Right lobe of liver (tissue), 6 donors: ENCODE measurements around the gene C11orf68. TPM values are rescaled to one million over a fixed set of nuclear protein-coding genes. Genes with fewer than 3 reads are reported as not detected.

Source experiments
- ATAC-seq, 4 donors: fragments of 200-7000 bp; cut with Tn5 transposase; one replicate each; pipeline ENCODE4 v1.9.1; 2020; ENCODE audit warnings: mild to moderate bottlenecking in 4 of 4, moderate library complexity in 4 of 4
- DNase-seq, 3 donors: peaks; one replicate each; pipeline ENCODE4 v3.0.0-alpha.2; 2020
- H3K27ac ChIP-seq, 3 donors: fragments of 200-600 bp; one replicate each; pipeline ENCODE4 v1.8.0; 2022
- H3K27me3 ChIP-seq, 2 donors: fragments of 200-600 bp; one replicate each; pipeline ENCODE4 v1.8.0; 2022
- H3K36me3 ChIP-seq, 4 donors: fragments of 200-600 bp; sonication (generic) in 1 of 4; one replicate each; pipeline versions ENCODE4 v1.5.1 to v1.8.0; 2017 to 2022; ENCODE audit warnings: control low read depth in 1 of 4
- H3K4me1 ChIP-seq, 4 donors: fragments of 200-600 bp; sonication (generic) in 1 of 4; one replicate each; pipeline versions ENCODE4 v1.5.1 to v1.8.0; 2017 to 2022; ENCODE audit warnings: control low read depth in 1 of 4
- H3K4me3 ChIP-seq, 3 donors: fragments of 200-600 bp; one replicate each; pipeline ENCODE4 v1.8.0; 2022
- H3K9me3 ChIP-seq, 4 donors: fragments of 200-600 bp; sonication (generic) in 1 of 4; one replicate each; pipeline versions ENCODE4 v1.5.1 to v1.8.0; 2017 to 2022; ENCODE audit warnings: control low read depth in 1 of 4
- CTCF ChIP-seq, 4 donors: fragments of 200-600 bp in 3 of 4; fragments of 450-650 bp in 1 of 4; IDR thresholded peaks; one replicate each; pipeline versions ENCODE4 v1.5.1 to v1.8.0; 2016 to 2022; ENCODE audit warnings: antibody characterized with exemption in 4 of 4, mild to moderate bottlenecking in 2 of 4
- POLR2A ChIP-seq: fragments of 450-650 bp; IDR thresholded peaks from one replicate; pipeline ENCODE4 v1.6.1; 2017; ENCODE audit warnings: antibody characterized with exemption, mild to moderate bottlenecking
- WGBS: methylation state at CpG from one replicate; pipeline ENCODE4 v1.1.6; 2018; ENCODE audit warnings: low coverage, low lambda C conversion rate; ENCODE audit not compliant: insufficient coverage; ENCODE audit errors: missing lambda C conversion rate; 5-methylcytosine and 5-hydroxymethylcytosine counted together
- intact Hi-C, 2 donors: fragments of 100-400 bp; cut with DNase I; formaldehyde crosslinking; loops; one replicate each; pipeline versions ENCODE4 v1.11.2 to v1.14.1; 2022
- total RNA-seq, 6 experiments: library from RNA; depleted of rRNA in 2 of 6; stranded (reverse); fragments of >200 nt in 2 of 6; fragmentation: NEBNext Ultra II Directional in 3 of 6; extraction: Animal tissue kit (Norgen Biotek cat#: 25700) in 3 of 6; gene quantifications; one replicate each; pipeline versions ENCODE4 v1.1.0 to v1.2.4, GENCODE V29; 2016 to 2023
- donor health status: DM: no; HTN: yes; CAD: no.
- donor health status: DM: no; HTN: no; CAD: no.
- donor health status: DM: no; HTN: no; CAD: no.
- donor health status: DM: no; HTN: yes; CAD: no.
- donor health status: DM: no; HTN: yes; CAD: no.

The C11orf68 gene
- total RNA-seq, 6 experiments from 2014 or later, result 6.5 to 14.0 (median 12.4) TPM

DNA sequence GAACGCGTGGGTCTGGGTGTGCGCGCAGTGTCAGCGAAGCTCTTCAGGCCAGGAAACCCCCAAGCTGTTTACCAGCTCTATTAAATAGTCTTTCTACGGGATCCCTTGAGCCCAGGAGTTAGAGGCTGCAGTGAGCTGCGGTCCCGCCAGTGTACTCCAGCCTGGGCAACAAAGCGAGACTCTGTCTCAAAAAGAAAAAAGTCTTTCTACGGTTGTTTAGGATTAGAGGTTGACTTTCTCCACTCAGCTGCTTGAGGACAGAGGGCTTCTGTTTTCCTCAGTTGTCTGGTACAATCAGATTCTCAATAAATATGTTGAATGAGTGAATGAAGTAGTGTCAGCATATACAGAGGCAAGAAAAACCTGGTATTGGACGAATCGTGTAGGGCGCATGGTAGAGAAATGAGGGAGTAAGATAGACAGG lies 43.3 kb upstream of the C11orf68 start:
- DNase-seq, result no peak
- Histone ChIP-seq H3K27ac (peak overlapping the region in 2 of 3 donors; percentile 58 to 59), H3K4me1 (peaks cover 0 to 20% (median 8%) of the 10 kb centered on the region in 4 donors), H3K36me3 (peaks cover 0 to 34% (median 15%) of the 10 kb centered on the region in 4 donors), H3K9me3 (no peaks in the 10 kb centered on the region), H3K27me3 (no peaks in the 10 kb centered on the region), H3K4me3 (peak overlapping the region; percentile 74 to 99 (median 97))
- no peak for TF ChIP-seq POLR2A
- TF ChIP-seq CTCF (IDR thresholded peaks at IDR 0.05), result no peak
- no peak for ATAC-seq
- intact Hi-C loops, result no loop called here
- 4% methylated on average over 13 of the region's 13 CpGs for WGBS

DNA sequence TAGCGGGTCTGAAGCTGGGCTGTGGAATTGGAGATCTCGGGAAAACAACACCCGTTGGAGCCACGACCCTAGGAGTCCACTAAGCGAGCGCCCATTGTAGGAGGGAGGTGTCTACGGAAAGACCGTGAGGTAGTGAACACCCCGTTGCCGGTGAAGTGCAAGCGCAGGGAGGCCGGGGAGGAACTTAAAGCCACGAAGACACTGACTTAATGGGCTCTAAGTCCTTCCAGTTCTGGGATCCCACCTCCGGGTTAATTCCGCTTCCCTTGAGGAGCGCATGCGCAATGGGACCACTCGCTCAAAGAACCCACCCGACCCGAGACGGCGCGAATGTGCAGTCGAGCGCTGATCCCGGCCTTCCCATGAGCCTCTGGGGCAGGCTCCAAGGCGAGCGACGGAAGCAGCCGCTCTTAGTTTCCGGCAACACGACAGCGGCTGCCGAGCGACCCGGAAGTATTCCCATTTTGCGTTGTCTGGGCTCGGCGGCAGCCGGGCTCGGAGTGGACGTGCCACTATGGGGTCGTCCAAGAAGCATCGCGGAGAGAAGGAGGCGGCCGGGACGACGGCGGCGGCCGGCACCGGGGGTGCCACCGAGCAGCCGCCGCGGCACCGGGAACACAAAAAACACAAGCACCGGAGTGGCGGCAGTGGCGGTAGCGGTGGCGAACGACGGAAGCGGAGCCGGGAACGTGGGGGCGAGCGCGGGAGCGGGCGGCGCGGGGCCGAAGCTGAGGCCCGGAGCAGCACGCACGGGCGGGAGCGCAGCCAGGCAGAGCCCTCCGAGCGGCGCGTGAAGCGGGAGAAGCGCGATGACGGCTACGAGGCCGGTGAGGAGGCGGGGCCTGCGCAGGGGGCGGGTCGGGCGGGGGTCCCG lies 42.6 kb upstream of the C11orf68 start, which contains the start of gene SART1:
TSS of gene SART1 (plus strand) at position 468 of the 874 bp plus-strand sequence. CDS start at position 515, 47 bp downstream.
- Histone ChIP-seq H3K36me3 (peaks cover 0 to 27% (median 9%) of the 10 kb centered on the region in 4 donors), H3K9me3 (no peaks in the 10 kb centered on the region), H3K27ac (peak within 1 kb of the TSS; percentile 58 to 78 (median 59)), H3K4me1 (peaks cover 0 to 20% (median 8%) of the 10 kb centered on the region in 4 donors), H3K27me3 (no peaks in the 10 kb centered on the region), H3K4me3 (peak within 1 kb of the TSS; percentile 74 to 99 (median 97))
- intact Hi-C loops, result no loop called here
- ATAC-seq (peak; percentile 94 to 98 (median 98)), DNase-seq (peak; percentile 98)
- TF ChIP-seq CTCF (IDR thresholded peaks at IDR 0.05), result peak in 1 of 4 donors; percentile 2
- TF ChIP-seq POLR2A, result peak; percentile 72
- 2% methylated on average over 25 of the region's 97 CpGs for WGBS

DNA sequence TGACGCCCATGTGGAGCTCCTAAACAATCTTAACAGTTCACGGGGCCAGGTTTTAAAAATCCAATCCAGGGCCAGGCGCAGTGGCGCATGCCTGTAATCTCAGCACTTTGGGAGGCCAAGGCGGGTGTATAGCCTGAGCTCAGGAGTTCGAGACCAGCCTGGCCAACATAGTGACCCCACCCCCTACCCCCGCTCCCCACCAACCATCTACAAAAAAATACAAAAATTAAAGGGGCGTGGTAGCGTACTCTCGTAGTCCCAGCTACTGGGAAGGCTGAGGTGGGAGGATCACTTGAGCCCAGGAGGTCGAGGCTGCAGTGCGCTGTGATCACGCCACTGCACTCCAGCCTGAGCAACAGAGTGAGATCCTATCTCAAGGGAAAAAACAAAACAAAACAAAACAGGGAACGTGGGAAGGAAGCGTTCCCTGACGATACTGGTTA lies 42.0 kb upstream of the C11orf68 start:
- Histone ChIP-seq H3K9me3 (no peaks in the 10 kb centered on the region), H3K27me3 (no peaks in the 10 kb centered on the region), H3K27ac (peak overlapping the region; percentile 58 to 78 (median 59)), H3K36me3 (peaks cover 0 to 21% (median 5%) of the 10 kb centered on the region in 4 donors), H3K4me1 (peaks cover 0 to 20% (median 8%) of the 10 kb centered on the region in 4 donors), H3K4me3 (peak overlapping the region; percentile 74 to 99 (median 97))
- 19% methylated on average over 10 of the region's 16 CpGs for WGBS
- TF ChIP-seq POLR2A, result no peak
- TF ChIP-seq CTCF (IDR thresholded peaks at IDR 0.05), result no peak
- DNase-seq (no peak), ATAC-seq (peak in 1 of 4 donors; percentile 3)
- intact Hi-C loops, result no loop called here

DNA sequence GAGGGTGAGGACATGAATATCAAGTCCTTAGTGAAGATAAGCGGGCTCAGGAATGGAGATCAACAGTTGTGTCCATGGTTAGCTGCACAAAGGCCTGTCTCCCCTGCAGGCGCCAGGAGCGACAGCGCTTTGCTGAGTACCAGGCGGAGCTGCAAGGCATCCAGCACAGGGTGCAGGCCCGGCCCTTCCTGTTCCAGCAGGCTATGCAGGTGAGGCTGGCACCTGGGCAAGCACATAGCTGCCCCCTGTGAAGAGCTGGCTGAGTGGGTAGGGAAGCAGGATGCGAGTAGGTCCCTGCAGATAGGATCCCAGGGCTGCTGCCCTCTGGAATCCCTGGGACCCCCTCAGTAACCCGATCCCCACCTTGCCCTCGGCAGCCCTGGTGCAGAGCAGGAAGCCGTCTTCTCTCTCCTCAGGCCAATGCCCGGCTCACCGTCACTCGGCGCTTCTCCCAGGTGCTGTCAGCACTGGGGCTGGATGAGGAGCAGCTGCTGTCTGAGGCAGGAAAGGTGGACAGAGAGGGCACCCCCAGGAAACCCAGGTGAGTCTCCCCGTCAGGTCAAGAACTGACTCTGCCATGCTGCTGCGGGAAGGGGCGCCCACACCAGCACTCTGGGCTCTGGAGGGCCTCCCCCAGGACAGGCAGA lies 40.0 kb upstream of the C11orf68 start:
- no peak overlapping the region for H3K4me3 ChIP-seq
- H3K9me3 ChIP-seq, result no peaks in the 10 kb centered on the region
- DNase-seq (no peak), ATAC-seq (no peak)
- 74% methylated on average over 9 of the region's 17 CpGs for WGBS
- no peak overlapping the region for H3K27ac ChIP-seq
- H3K36me3 ChIP-seq, result peaks cover 0 to 1% (median 0%) of the 10 kb centered on the region in 4 donors
- H3K4me1 ChIP-seq, result peaks cover 0 to 17% (median 8%) of the 10 kb centered on the region in 4 donors
- no peak for TF ChIP-seq POLR2A
- no peak for TF ChIP-seq CTCF (IDR thresholded peaks at IDR 0.05)
- no peaks in the 10 kb centered on the region for H3K27me3 ChIP-seq
- intact Hi-C loops, result no loop called here
